GM12874 (cell line): ENCODE data around the gene PDGFD.

Experiments
- TF ChIP-seq, protein P1 (sequence below): IDR thresholded peaks from 2 replicates; pipeline ENCODE4 v1.5.1; 2011; ENCODE audit warnings: low read depth, mild to moderate bottlenecking, control low read depth, low read length, moderate library complexity; ENCODE audit not compliant: insufficient read depth

The PDGFD gene

DNA sequence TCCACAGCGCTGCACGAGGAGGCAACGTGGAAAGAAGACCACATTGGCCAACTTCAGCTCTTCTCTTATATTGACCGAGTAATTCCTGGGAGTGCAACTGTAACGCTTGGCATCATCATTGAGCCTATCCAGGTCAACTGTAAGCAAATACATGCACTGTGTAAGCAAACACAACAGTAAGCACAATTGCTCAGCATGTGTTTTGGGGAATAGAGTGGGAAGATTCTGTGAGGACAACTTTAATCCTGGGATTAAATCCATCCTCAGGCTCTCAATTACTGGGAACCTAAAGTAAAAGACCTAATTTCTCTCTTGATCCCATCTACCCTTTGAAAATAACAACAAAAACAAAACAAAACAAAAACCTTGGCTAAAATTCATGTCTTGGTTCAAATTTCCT, 237.0 kb downstream of the PDGFD start:
- TF ChIP-seq, protein P1, sequence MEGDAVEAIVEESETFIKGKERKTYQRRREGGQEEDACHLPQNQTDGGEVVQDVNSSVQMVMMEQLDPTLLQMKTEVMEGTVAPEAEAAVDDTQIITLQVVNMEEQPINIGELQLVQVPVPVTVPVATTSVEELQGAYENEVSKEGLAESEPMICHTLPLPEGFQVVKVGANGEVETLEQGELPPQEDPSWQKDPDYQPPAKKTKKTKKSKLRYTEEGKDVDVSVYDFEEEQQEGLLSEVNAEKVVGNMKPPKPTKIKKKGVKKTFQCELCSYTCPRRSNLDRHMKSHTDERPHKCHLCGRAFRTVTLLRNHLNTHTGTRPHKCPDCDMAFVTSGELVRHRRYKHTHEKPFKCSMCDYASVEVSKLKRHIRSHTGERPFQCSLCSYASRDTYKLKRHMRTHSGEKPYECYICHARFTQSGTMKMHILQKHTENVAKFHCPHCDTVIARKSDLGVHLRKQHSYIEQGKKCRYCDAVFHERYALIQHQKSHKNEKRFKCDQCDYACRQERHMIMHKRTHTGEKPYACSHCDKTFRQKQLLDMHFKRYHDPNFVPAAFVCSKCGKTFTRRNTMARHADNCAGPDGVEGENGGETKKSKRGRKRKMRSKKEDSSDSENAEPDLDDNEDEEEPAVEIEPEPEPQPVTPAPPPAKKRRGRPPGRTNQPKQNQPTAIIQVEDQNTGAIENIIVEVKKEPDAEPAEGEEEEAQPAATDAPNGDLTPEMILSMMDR: no peak

DNA sequence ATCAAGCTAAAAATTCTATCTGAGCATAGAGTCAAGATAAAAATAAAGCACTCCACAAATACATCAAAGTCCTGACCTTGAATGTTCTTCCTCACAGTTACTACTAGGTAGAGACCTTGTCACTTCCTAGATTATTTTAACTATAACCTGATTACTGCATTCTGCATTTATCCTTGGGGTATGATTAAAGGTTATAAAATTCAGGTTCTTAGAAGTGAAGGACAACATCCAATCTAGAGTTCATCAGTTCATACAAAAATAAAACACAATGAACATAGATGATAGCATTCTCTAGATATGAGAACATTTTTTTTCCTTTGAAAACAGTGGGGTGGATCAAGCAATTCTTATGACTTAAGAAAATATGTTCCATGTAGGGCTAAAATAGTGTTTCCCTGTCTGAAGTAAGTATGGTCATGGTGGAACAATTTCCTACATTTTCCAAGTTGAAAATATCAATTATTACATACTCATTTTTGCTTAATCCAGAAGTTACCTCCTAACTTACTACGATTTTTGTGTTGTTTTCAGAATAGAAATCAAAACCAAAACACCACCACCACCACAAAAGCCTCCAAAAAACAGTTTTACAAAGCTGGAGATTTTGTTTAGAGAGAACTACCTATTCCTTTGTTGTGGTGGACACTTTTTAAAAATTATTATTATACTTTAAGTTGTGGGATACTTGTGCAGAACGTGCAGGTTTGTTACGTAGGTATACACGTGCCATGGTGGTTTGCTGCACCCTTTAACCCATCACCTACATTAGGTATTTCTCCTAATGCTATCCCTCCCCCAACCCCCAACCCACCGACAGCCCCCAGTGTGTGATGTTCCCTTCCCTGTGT, 239.6 kb downstream of the PDGFD start:
- TF ChIP-seq, protein P1: no peak

DNA sequence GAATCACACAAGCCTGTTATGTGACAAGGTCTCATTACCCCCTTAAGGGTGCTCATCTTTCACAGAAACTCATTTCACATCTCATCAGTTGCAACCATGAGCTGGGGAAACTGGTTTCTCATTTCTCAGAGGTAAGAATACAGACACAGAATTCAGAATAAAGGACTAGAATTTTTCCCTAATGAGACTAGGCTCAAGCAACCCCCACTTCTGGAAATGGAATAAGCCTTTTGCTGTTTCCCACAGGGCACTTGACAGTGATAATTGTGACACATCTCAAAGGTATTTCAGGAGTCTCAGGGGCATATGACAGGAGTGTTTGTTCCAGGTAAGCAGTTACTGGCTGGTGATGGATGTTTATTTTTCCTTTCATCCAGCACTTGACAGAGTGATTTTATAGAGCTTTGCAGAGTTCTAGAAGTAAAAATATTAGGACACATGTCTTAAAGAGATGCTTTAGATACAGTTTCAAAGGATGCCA, 240.5 kb downstream of the PDGFD start:
- TF ChIP-seq, protein P1: no peak

DNA sequence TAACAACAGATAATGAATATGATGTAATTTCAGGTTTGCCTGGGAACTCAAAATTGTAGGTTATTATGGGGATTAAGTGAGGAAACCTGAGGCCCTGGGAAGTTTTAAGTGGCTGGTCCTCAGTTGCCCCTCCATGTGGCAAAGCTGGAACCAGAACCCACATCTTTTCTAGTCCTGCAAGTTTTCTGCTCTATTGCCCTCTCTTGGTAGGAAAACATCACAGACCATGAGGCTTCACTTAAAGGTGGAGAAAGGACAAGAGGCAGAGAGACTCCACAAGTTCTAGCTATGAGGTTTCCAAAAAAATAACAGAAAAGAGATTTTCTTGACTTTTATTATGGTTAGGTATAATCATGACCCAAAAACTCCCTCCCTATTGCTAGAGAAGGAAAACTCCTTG, 243.0 kb downstream of the PDGFD start:
- TF ChIP-seq, protein P1: no peak

DNA sequence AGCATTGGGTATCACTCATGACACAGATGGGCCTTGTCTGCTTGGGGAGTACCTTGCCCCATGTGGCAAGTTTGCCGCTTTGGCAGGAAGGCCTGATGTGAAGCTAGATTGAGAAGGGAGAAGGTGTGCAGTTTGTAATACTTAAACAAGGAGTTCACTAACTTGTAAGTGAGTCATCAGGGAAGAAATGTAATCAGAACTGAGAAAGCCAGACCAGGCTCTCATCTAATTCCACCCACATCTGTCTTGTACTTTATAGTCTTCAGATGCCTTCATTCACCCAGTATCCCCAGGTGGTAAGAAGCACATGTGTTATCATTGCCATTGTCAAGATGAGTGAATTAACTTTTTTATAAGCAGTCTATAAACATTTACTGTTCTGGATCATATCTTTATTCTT, 243.5 kb downstream of the PDGFD start:
- TF ChIP-seq, protein P1: no peak

DNA sequence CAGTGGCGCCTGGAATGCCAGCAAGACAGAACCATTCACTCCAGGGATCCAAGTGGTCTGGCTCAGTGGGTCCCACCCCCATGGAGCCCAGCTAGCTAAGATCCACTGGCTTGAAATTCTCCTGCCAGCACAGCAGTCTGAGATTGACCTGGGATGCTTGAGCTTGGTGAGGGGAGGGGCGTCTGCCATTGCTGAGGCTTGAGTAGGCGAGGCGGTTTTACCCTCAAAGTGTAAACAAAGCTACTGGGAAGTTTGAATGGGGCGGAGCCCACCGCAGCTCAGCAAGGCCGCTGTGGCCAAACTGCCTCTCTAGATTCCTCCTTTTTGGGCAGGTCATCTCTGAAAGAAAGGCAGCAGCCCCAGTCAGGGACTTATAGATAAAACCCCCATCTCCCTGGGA, 253.2 kb downstream of the PDGFD start:
- TF ChIP-seq, protein P1: no peak

DNA sequence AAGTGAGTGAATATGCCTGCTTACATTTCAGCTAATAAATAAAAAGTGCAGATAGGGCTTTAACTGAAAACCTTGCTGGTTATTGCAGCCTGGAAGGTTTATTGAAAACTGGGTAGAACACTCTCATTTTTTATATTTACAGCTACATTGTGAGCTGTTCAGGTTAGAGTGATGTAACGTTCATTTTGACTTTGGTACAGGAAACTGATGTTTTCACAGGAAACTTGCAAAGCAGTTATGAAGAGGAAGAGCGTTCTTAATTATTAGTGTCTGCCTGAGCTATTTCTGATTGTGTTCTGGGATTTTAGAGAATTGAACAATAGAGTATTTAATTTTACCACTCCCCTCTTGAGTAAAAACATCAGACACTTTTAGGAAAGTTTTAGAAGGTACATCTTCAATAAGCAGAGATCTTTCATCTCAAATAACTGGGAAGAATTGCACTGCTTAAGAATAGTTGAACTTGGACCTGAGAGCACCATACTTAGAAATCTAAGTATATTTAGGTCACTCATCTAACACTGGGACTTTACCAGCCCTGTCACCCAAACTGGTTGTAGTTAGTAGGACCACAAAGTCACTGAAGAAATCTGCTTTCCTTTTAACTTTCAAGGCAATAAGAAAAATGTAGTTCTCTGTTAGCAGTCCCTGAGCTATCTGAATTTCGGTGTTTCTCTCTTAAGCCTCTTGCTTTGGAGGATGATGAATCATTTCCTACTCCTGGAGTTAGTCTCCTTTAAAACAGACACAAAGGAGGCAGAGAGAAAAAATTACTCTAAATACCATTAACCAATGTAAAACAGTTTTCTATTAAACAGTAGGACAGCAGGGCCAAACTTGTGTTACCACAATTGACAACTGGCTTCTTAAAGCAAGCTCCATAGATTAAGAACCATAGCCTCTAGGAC, 256.1 kb downstream of the PDGFD start:
- TF ChIP-seq, protein P1: no peak
